Lung (tissue), 12 donors: ENCODE data around the gene CCR9. TPM values are rescaled to one million over a fixed set of nuclear protein-coding genes. Genes with fewer than 3 reads are reported as not detected.

Source experiments
- ATAC-seq: fragments of 200-7000 bp; cut with Tn5 transposase; one replicate; pipeline ENCODE4 v1.9.1; 2020; ENCODE audit warnings: moderate number of reproducible peaks; ENCODE audit not compliant: insufficient read depth, low FRiP score
- DNase-seq, 3 donors: peaks; one replicate each; pipeline ENCODE4 v3.0.0-alpha.2; 2013 to 2017
- H3K27ac ChIP-seq, 2 donors: one replicate each; pipeline ENCODE4 v1.5.1; 2013; ENCODE audit warnings: mild to moderate bottlenecking in 2 of 2, moderate library complexity in 2 of 2, control low read depth in 1 of 2, inconsistent platforms in 1 of 2, low read depth in 1 of 2, low read length in 1 of 2
- H3K27me3 ChIP-seq, 3 donors: one replicate each; pipeline ENCODE4 v1.5.1; 2013; ENCODE audit warnings: low read length in 2 of 3; ENCODE audit not compliant: control insufficient read depth in 3 of 3, insufficient read depth in 3 of 3
- H3K36me3 ChIP-seq, 4 donors: one replicate each; pipeline ENCODE4 v1.5.1; 2013; ENCODE audit warnings: low read length in 4 of 4, mild to moderate bottlenecking in 1 of 4, moderate library complexity in 1 of 4; ENCODE audit not compliant: control insufficient read depth in 4 of 4, insufficient read depth in 4 of 4
- H3K4me1 ChIP-seq, 5 donors: one replicate each; pipeline ENCODE4 v1.5.1; 2013; ENCODE audit warnings: low read length in 5 of 5, mild to moderate bottlenecking in 2 of 5, moderate library complexity in 1 of 5; ENCODE audit not compliant: control insufficient read depth in 5 of 5, insufficient read depth in 5 of 5
- H3K4me3 ChIP-seq: one replicate; pipeline ENCODE4 v1.5.1; 2013; ENCODE audit warnings: mild to moderate bottlenecking, control low read depth, moderate library complexity
- H3K9ac ChIP-seq, 2 donors: one replicate each; pipeline ENCODE4 v1.5.1; 2013; ENCODE audit warnings: low read length in 2 of 2, control low read depth in 1 of 2; ENCODE audit not compliant: insufficient read depth in 1 of 2
- H3K9me3 ChIP-seq, 4 donors: one replicate each; pipeline ENCODE4 v1.5.1; 2013; ENCODE audit warnings: low read length in 3 of 4, mild to moderate bottlenecking in 1 of 4, moderate library complexity in 1 of 4; ENCODE audit not compliant: control insufficient read depth in 4 of 4, insufficient read depth in 3 of 4
- CTCF ChIP-seq: IDR thresholded peaks from 2 replicates; pipeline ENCODE4 v1.5.1; 2012; ENCODE audit warnings: mild to moderate bottlenecking; ENCODE audit errors: control extremely low read depth, extremely low read depth
- WGBS, 2 donors: extraction: QIAGEN DNeasy Blood & Tissue Kit; methylation state at CpG; one replicate each; pipeline ENCODE4 v1.1.7; 2013; 5-methylcytosine and 5-hydroxymethylcytosine counted together
- polyA plus RNA-seq, 2 donors: library from polyadenylated mRNA; stranded (reverse); fragments of 200-250 nt; gene quantifications; one replicate each; pipeline ENCODE4 v1.2.1, GENCODE V29; 2013
- total RNA-seq, 2 donors: library from RNA; depleted of rRNA in 1 of 2; stranded (reverse); fragments of >200 nt in 1 of 2; gene quantifications; one replicate each; pipeline ENCODE4 v1.2.1, GENCODE V29; 2014 to 2021
- donor health status: control.
- donor health status: control.
- donor health status: Bipolar disorder and iron deficiency.
- donor health status: healthy.
- donor health status: DM: yes; HTN: yes; CAD: no.

CCR9 gene
- total and polyA plus RNA-seq, 4 donors, result 0.09 to 0.46 TPM; not detected in 2

GRCh38 chr3:45931496-45931895 is 45.2 kb downstream of the CCR9 start:
- Histone ChIP-seq H3K27me3 (no peaks in the 10 kb centered on the region), H3K9me3 (no peaks in the 10 kb centered on the region), H3K36me3 (peaks cover 17 to 42% (median 26%) of the 10 kb centered on the region in 4 donors), H3K9ac (no peak overlapping the region), H3K27ac (no peak overlapping the region), H3K4me1 (peaks cover 0 to 13% (median 0%) of the 10 kb centered on the region in 5 donors), H3K4me3 (no peak overlapping the region)
- no peak for DNase-seq
- ATAC-seq, result no peak
- no peak for TF ChIP-seq CTCF
- 87 to 90% methylated on average over 6 of the region's 6 CpGs for WGBS, 2 donors

GRCh38 chr3:45932112-45932511 is 45.8 kb downstream of the CCR9 start:
- TF ChIP-seq CTCF, result no peak
- H3K27me3 ChIP-seq, result no peaks in the 10 kb centered on the region
- ATAC-seq (no peak), DNase-seq (no peak)
- H3K27ac ChIP-seq, result no peak overlapping the region
- H3K36me3 ChIP-seq, result peaks cover 15 to 47% (median 28%) of the 10 kb centered on the region in 4 donors
- no peaks in the 10 kb centered on the region for H3K9me3 ChIP-seq
- H3K4me3 ChIP-seq, result no peak overlapping the region
- WGBS, 2 donors, result 65 to 78% methylated on average over 4 of the region's 4 CpGs
- H3K4me1 ChIP-seq, result peaks cover 0 to 13% (median 0%) of the 10 kb centered on the region in 5 donors
- H3K9ac ChIP-seq, result no peak overlapping the region

GRCh38 chr3:45933591-45933990 is 47.2 kb downstream of the CCR9 start:
- peaks cover 0 to 13% (median 0%) of the 10 kb centered on the region in 5 donors for H3K4me1 ChIP-seq
- ATAC-seq (no peak), DNase-seq (peak; percentile 73 to 95 (median 91))
- no peak overlapping the region for H3K4me3 ChIP-seq
- TF ChIP-seq CTCF, result no peak
- peaks cover 11 to 44% (median 23%) of the 10 kb centered on the region in 4 donors for H3K36me3 ChIP-seq
- no peaks in the 10 kb centered on the region for H3K9me3 ChIP-seq
- H3K9ac ChIP-seq, result no peak overlapping the region
- H3K27me3 ChIP-seq, result no peaks in the 10 kb centered on the region
- H3K27ac ChIP-seq, result no peak overlapping the region
- 82 to 86% methylated on average over 4 of the region's 4 CpGs for WGBS, 2 donors

GRCh38 chr3:45936261-45936660 is 49.9 kb downstream of the CCR9 start:
- WGBS, 2 donors, result 89 to 95% methylated on average over 9 of the region's 9 CpGs
- no peaks in the 10 kb centered on the region for H3K27me3 ChIP-seq
- no peak for DNase-seq
- peaks cover 0 to 17% (median 0%) of the 10 kb centered on the region in 5 donors for H3K4me1 ChIP-seq
- peaks cover 0 to 2% (median 0%) of the 10 kb centered on the region in 4 donors for H3K9me3 ChIP-seq
- H3K4me3 ChIP-seq, result no peak overlapping the region
- H3K36me3 ChIP-seq, result peaks cover 5 to 25% (median 19%) of the 10 kb centered on the region in 4 donors
- ATAC-seq, result no peak
- TF ChIP-seq CTCF, result no peak
- H3K27ac ChIP-seq, result no peak overlapping the region
- no peak overlapping the region for H3K9ac ChIP-seq
